PC-9 (cell line): ENCODE results near the gene ATP5F1B. TPM values are rescaled to one million over a fixed set of nuclear protein-coding genes. Genes with fewer than 3 reads are reported as not detected.

ENCODE experiments used
- BruUV-seq: library from RNA; stranded (reverse); fragments of 400-500 nt; replicated peaks from 2 replicates; lab custom pipeline; 2021; lab: Mats Ljungman, UMichigan
- CTCF ChIA-PET: fragments of 300-600 bp; sonication (Branson Sonifier 250); formaldehyde crosslinking; loops from one replicate; lab custom pipeline; 2022; ENCODE audit warnings: antibody characterized with exemption; lab: Charles Lee
- POLR2A ChIA-PET: fragments of 300-600 bp; sonication (Branson Sonifier 250); formaldehyde crosslinking; loops from one replicate; lab custom pipeline; 2022; ENCODE audit warnings: antibody characterized with exemption; ENCODE audit not compliant: unreplicated experiment; lab: Charles Lee
- DNase-seq, 2 experiments: peaks; one replicate each; pipeline versions ENCODE4 v3.0.0 to v3.0.0-alpha.2; 2015 to 2022; ENCODE audit warnings: mixed read lengths in 1 of 2
- H2AFZ ChIP-seq: fragments of 200-600 bp; sonication (generic); 2 replicates; pipeline ENCODE4 v1.8.1; 2017; ENCODE audit warnings: antibody characterized with exemption
- H3F3A ChIP-seq: fragments of 200-600 bp; sonication (generic); 2 replicates; pipeline ENCODE4 v1.8.1; 2017; ENCODE audit warnings: antibody characterized with exemption, mild to moderate bottlenecking, low read depth; ENCODE audit not compliant: insufficient read depth
- H3K27ac ChIP-seq: fragments of 200-600 bp; sonication (generic); 2 replicates; pipeline ENCODE4 v1.6.1; 2016; ENCODE audit warnings: mixed run types
- H3K27me3 ChIP-seq: fragments of 200-600 bp; sonication (generic); 2 replicates; pipeline ENCODE4 v1.6.1; 2016; ENCODE audit warnings: low read depth, mixed run types; ENCODE audit not compliant: insufficient read depth
- H3K36me3 ChIP-seq: fragments of 200-600 bp; sonication (generic); 2 replicates; pipeline ENCODE4 v1.6.1; 2016; ENCODE audit warnings: low read depth, mixed run types
- H3K4me1 ChIP-seq: fragments of 200-600 bp; sonication (generic); replicated peaks from 2 replicates; pipeline ENCODE4 v1.6.1; 2016; ENCODE audit warnings: mixed run types; ENCODE audit not compliant: insufficient read depth
- H3K4me2 ChIP-seq: fragments of 200-600 bp; sonication (generic); 2 replicates; pipeline ENCODE4 v1.6.1; 2017; ENCODE audit warnings: mixed run types
- H3K4me3 ChIP-seq: fragments of 200-600 bp; sonication (generic); 2 replicates; pipeline ENCODE4 v1.6.1; 2016; ENCODE audit warnings: mixed run types
- H3K79me2 ChIP-seq: fragments of 200-600 bp; sonication (generic); 2 replicates; pipeline ENCODE4 v1.6.1; 2017; ENCODE audit warnings: low read depth, mixed run types
- H3K9me2 ChIP-seq: fragments of 200-600 bp; sonication (generic); 2 replicates; pipeline ENCODE4 v1.8.1; 2017; ENCODE audit warnings: mild to moderate bottlenecking; ENCODE audit not compliant: insufficient read depth
- H3K9me3 ChIP-seq: fragments of 200-600 bp; sonication (generic); 2 replicates; pipeline ENCODE4 v1.8.1; 2016; ENCODE audit warnings: low read depth; ENCODE audit not compliant: insufficient read depth
- H4K20me1 ChIP-seq: fragments of 200-600 bp; sonication (generic); 2 replicates; pipeline ENCODE4 v1.8.1; 2017; ENCODE audit not compliant: insufficient read depth
- EZH2 ChIP-seq: fragments of 200-600 bp; sonication (generic); IDR thresholded peaks from 2 replicates; pipeline ENCODE4 v1.8.0; 2017; ENCODE audit warnings: antibody characterized with exemption, low read depth
- intact Hi-C: fragments of 100-400 bp; cut with micrococcal nuclease; formaldehyde crosslinking; loops from one replicate; pipeline ENCODE4 v1.10.0; 2022; ENCODE audit not compliant: unreplicated experiment
- total RNA-seq: library from RNA; stranded (reverse); gene quantifications from 2 replicates; pipeline ENCODE4 v1.2.3, GENCODE V29; 2021
- TF ChIP-seq, protein P1 (sequence below): fragments of 200-600 bp; sonication (generic); conservative IDR thresholded peaks from 2 replicates; pipeline ENCODE4 v1.6.1; 2017; ENCODE audit warnings: mixed run types, antibody characterized with exemption, mild to moderate bottlenecking, moderate library complexity

The ATP5F1B gene
- total RNA-seq, 1 experiment from 2014 or later: 587 TPM

DNA sequence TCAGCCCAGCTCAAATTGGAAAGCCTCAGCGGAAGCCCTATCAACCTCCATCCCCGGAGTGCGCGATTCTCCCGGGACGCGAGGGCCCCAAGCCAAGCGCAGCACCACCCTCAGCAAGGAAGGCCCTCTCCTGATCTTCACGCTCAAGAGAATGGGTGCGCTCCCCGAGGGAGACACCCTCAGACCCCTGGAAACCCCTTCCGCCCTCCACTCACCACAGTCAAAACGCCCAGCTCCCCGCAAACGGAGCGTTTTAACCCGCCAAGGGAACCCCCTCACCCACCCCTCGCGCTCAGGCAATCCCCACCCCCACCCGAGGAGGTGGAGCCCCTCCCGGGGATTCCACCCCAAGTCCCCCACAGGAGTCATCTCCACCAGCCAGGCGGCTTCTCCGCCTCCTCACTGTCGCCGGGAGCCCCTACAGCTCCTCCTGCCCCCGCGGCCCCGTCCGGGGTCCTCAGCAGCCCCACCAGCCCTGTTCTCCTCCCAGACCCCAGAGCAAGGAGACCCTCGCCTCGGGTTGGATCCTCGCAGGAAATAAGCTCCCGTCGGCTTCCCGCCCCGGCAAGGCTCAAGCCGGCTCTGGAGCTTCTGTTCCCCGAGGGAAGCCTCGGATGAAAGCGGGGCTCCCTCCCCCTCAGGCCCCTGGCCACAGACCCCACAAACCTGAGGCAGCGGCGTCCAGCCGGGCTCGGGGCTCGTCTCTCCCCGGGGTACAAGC, 16.2 kb downstream of the ATP5F1B start:
- POLR2A ChIA-PET: interaction anchor here (0.6 to 0.7 kb wide), 3 partner anchors 32 to 812 kb away, joined by 7 to 18 read pairs (median 14); partner anchors contain the start of gene SARNP

DNA sequence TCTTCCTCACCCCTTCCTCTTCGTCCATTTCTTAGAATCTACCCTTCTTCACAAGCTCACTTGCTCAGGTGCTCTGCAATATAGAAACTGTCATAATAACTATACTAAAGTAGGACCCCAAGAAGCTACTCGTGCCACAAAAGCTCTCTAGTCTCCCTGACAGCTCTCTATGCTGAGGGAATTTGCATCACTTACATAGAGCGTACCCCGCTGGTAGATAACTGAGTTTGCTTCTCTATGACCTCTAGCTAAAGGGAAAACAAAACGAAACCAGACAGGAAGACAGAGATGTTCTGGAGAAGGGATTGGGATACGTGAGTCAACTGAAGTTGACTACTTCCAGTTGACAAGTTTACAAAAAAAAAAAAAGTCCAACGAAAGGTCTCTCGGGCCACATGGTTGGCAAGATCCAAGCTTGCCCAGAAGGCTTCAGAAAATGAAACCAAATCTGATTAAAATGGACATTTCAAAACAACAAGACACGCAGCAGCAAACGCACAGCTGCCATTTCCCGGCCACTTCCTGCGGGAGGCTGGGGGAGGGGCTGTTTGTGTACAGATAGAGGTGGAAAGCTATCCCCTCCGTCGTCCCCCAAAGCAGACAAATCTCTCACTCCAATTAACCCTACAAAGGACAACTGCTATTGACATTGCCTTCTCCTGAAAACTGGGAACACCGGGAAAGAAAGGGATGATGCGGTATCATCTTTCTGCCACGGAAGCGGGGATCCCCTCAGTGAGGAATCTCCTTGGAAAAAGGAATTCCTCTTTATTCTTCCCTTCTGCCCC, 16.9 kb downstream of the ATP5F1B start:
- H2AFZ ChIP-seq: peak overlapping the region; percentile 93
- H3K27me3 ChIP-seq: no peaks in the 10 kb centered on the region
- peak overlapping the region; percentile 97 for H3K4me2 ChIP-seq
- H4K20me1 ChIP-seq: peaks cover 37% of the 10 kb centered on the region
- peak overlapping the region; percentile 19; the same call in 1 of the 2 replicates for H3K27ac ChIP-seq
- H3F3A ChIP-seq: peaks cover 17% of the 10 kb centered on the region; the same call in 1 of the 2 replicates
- POLR2A ChIA-PET: interaction anchor here (0.6 to 0.8 kb wide), 5 partner anchors 33 to 459 kb away, joined by 3 to 18 read pairs (median 3); partner anchors contain the start of gene RBMS2
- H3K36me3 ChIP-seq: peaks cover 7% of the 10 kb centered on the region; the same call in 1 of the 2 replicates
- TF ChIP-seq, protein P1, sequence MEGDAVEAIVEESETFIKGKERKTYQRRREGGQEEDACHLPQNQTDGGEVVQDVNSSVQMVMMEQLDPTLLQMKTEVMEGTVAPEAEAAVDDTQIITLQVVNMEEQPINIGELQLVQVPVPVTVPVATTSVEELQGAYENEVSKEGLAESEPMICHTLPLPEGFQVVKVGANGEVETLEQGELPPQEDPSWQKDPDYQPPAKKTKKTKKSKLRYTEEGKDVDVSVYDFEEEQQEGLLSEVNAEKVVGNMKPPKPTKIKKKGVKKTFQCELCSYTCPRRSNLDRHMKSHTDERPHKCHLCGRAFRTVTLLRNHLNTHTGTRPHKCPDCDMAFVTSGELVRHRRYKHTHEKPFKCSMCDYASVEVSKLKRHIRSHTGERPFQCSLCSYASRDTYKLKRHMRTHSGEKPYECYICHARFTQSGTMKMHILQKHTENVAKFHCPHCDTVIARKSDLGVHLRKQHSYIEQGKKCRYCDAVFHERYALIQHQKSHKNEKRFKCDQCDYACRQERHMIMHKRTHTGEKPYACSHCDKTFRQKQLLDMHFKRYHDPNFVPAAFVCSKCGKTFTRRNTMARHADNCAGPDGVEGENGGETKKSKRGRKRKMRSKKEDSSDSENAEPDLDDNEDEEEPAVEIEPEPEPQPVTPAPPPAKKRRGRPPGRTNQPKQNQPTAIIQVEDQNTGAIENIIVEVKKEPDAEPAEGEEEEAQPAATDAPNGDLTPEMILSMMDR: no peak
- no peak for TF ChIP-seq EZH2
- H3K79me2 ChIP-seq: peaks cover 87% of the 10 kb centered on the region
- DNase-seq: peak in 1 of 2 experiments; percentile 51
- H3K4me3 ChIP-seq: peak overlapping the region; percentile 96
- no peaks in the 10 kb centered on the region for H3K9me3 ChIP-seq
- peaks cover 41% of the 10 kb centered on the region for H3K4me1 ChIP-seq
- H3K9me2 ChIP-seq: no peaks in the 10 kb centered on the region
- intact Hi-C loops: no loop called here
- CTCF ChIA-PET: interaction anchor here (0.5 to 1.8 kb wide), 3 partner anchors 8 to 483 kb away, joined by 3 to 11 read pairs (median 5); no protein-coding TSS in a partner anchor
- BruUV-seq: TSS peak; percentile 10

More for the DNA sequence above, 16.2 kb downstream of the ATP5F1B start:
- Histone ChIP-seq H3F3A (peaks cover 17% of the 10 kb centered on the region; the same call in 1 of the 2 replicates), H3K79me2 (peaks cover 87% of the 10 kb centered on the region), H3K36me3 (peaks cover 4% of the 10 kb centered on the region; the same call in 1 of the 2 replicates), H3K4me3 (peak overlapping the region; percentile 96), H3K4me2 (peak overlapping the region; percentile 97), H3K9me3 (no peaks in the 10 kb centered on the region), H3K9me2 (no peaks in the 10 kb centered on the region), H3K27me3 (no peaks in the 10 kb centered on the region), H4K20me1 (peaks cover 29% of the 10 kb centered on the region), H2AFZ (peak overlapping the region; percentile 93), H3K4me1 (peaks cover 43% of the 10 kb centered on the region), H3K27ac (peak overlapping the region; percentile 35)
- CTCF ChIA-PET: interaction anchor here (0.8 kb wide), 1 partner anchor 704 kb away, joined by 4 read pairs; no protein-coding TSS in a partner anchor
- no peak for DNase-seq
- intact Hi-C loops: loop anchor here (10.0 kb wide), 2 partner anchors 375 to 435 kb away; partner anchors contain the start of gene ZBTB39
- TF ChIP-seq, protein P1: no peak
- no peak for TF ChIP-seq EZH2
- BruUV-seq: no TSS peak

DNA sequence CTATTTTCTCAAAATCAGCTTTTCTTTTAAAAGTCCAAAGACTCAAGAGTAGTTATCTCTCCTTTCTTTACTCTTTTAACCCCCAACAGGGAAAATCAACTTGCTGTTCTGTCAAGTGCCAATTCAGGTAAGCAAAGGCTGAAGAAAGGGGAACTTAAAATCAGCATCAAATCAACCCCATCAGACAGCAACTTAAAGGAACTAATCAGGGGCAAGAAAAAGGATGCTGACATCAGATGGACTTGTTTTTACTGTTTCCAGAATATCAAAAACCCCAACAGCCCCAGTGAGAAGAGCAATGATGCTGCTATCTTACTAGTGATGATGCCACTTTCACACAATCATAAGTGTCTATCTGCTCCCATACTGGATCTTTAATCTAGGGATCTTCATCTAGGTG, 19.1 kb downstream of the ATP5F1B start:
- H3K79me2 ChIP-seq: peaks cover 89% of the 10 kb centered on the region
- TF ChIP-seq, protein P1: no peak
- TF ChIP-seq EZH2: no peak
- no peak overlapping the region for H2AFZ ChIP-seq
- no peak overlapping the region for H3K27ac ChIP-seq
- ChIA-PET CTCF (no interaction called here), POLR2A (no interaction called here)
- no peak overlapping the region for H3K4me2 ChIP-seq
- no peaks in the 10 kb centered on the region for H3K9me3 ChIP-seq
- peaks cover 19% of the 10 kb centered on the region for H3K4me1 ChIP-seq
- H3K4me3 ChIP-seq: no peak overlapping the region
- H3K27me3 ChIP-seq: no peaks in the 10 kb centered on the region
- intact Hi-C loops: no loop called here
- peaks cover 17% of the 10 kb centered on the region; the same call in 1 of the 2 replicates for H3F3A ChIP-seq
- peaks cover 19% of the 10 kb centered on the region for H3K36me3 ChIP-seq
- H3K9me2 ChIP-seq: no peaks in the 10 kb centered on the region
- DNase-seq: no peak
- BruUV-seq: no TSS peak
- peaks cover 58% of the 10 kb centered on the region for H4K20me1 ChIP-seq
